HG02943 (cell line): ENCODE results near the gene SLC35E1.

ENCODE experiments used
- ATAC-seq: cut with Tn5 transposase; IDR thresholded peaks from one replicate; pipeline ENCODE4 v1.9.1; 2021; ENCODE audit warnings: mild to moderate bottlenecking, low read depth, moderate library complexity; ENCODE audit not compliant: unreplicated experiment

SLC35E1 gene

DNA sequence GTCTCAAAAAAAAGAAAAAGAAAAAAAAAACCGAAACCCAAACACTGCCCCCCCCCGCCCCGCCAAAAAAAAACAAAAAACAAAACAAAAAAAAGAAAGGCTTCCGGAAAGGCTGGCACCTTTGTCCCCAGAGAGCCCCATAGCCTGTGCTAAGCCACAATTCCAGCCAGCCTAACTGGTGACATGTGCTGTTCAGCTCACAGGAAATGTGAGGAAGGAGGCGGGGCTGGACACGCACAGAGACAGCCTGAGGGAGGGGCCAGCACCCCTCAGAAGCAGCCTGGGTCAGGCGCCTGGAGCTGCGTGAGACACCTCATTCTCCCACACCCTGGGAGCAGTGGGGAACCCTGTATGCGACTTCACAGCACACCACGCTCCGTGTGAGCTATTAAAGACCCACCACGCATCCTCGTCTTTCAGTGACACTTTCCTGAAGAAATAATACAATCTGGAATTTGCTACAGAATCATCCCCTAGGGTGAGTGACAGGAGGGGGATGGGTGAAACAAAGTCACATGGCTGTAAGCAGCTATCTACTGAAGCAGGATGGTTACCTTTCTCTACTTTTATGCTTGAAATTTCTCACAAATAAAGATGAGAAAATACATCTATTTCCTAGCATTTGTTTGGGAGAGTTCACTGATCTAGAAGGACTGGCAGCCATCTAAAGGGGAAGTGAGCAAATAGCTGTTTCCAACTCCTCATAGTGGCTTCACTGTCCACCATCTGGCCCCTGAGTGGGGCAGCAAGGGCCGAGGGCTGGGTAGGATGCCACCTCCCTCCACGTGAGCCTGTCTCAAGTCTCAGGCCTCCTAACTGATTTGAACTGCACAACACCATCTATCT is 12.3 kb upstream of the SLC35E1 start:
- ATAC-seq: peak; percentile 42

DNA sequence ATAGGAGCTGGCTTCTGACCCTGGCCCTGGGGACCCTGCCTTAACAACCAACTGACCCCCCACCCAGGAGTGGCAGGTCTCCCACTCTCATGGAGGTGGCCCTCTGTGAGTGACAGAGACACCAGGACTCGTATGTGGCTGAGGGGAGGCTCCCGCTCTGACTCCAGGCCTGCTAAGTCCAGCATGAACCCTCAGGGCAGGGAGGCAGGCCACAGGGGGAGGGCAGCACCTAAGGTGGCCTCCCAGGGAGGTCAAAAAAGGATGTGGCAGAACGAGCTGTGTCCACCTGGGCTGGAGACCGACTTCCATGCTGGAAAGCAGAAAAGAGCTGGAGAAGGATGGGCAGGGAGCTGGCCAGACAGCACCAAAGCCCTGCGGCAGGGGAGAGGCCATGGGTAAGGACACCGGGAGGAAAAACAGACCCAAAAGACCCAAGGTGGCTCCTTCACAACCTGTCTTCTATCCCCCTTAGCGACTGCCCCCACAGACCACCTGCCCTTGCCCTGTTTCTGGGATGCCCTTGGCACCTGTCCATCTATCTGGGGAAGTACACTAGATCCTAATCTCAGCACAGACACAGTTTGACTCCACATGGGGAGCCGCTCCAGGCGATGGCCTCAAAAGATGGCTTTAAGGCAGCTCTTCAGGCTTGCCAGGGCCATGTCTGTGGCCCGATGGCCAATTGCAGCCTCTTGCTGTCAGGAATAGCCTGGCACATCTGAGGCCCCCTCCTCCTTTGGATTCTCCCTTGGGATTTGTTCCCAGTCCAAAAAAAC is 10.5 kb upstream of the SLC35E1 start:
- no peak for ATAC-seq

DNA sequence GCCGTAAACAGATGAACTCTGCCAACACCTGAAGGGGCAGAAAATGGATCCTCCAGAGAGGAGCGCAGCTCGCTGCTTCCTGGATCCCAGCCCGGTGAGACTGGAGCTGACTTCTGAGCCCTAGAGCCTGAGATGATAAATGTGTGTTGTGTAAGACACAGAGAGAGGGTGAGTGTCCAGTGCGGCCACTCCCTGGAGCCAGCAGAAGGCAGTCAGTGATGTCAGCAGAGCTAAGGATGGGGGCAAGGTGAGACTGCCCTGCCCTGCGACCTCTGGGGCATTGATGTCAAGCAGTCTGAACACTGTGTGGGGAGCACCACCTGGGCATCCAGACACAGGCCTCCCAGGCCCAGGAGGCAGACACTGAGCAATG is 9.7 kb upstream of the SLC35E1 start:
- ATAC-seq: no peak

DNA sequence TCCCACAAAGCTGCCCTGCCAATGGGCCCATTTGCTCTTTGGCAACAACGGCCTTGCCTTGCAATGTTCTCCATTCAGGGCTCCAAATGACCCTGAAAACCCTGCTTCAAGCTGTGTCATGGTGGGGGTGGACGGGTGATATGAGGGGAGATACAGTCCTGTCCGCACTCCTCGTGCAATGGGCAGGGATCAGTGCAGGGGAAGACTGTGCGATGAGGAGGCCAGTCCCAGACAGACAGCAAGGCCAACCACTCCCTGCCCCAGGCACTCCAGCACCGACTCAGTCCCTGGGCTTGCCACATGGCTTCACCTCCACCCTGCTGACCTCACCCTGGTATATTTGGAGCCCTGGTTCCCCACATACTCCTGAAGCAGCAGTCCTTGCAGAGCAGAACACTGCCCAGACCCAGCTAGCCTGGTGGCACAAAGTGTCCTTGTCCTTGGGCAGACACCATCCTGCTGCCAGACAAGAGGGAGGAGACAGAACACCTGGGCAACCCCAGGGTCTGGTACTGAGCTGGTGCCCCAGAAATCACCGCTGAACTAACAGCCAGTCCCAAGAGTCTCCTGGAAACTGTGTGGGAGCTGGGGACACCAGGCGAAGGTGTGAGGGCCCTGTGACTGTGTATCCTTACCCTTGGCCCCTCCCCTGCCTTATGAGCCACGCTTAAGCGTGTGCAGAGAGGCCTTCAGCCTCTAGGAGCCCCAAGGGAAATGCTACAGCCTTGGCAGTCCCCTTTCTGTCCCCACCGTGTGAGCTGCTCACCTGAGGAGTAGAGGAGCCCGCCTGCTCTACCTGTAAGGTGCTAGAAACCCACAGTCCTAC is 9.1 kb upstream of the SLC35E1 start:
- no peak for ATAC-seq

DNA sequence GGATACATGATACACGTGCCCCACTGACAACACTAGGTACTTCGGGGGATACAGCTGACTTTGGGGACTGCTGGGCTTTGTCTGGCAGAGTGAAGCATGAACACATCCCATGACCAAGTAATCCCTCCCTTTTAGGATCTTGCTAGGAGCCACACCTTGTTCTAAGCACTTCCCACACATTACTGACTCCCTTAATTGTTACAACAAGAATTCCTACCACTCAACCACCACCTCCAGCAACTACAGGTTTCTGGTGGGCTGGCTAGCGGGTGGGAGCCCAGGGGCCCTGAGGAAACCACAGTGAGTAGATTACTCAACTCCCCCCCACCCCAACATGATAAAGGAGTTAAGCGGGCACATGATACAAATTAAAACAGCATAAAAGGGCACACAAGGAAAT is 7.2 kb upstream of the SLC35E1 start:
- ATAC-seq: no peak

DNA sequence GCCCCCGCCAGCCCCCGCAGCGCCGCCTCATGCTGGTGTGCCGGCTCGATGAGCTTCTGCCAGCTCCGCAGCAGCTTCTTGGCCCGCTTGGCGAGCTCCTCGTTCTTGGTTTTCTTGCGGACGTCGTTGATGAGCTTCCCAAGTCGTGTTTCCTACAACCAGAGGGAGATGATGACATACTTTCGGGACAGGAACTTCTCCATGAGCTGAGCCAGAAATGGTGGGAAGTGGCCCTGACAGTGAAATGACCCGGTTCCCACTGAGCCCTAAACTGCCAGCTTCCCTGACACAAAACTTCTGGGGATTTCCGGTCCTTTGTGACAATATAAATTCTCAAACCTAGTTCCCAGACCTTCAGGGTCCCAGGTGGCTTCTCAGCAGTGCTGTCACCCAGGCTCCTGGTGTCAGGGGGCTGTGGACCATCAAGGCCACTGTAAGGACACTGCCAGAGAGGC is 5.3 kb upstream of the SLC35E1 start:
- no peak for ATAC-seq

DNA sequence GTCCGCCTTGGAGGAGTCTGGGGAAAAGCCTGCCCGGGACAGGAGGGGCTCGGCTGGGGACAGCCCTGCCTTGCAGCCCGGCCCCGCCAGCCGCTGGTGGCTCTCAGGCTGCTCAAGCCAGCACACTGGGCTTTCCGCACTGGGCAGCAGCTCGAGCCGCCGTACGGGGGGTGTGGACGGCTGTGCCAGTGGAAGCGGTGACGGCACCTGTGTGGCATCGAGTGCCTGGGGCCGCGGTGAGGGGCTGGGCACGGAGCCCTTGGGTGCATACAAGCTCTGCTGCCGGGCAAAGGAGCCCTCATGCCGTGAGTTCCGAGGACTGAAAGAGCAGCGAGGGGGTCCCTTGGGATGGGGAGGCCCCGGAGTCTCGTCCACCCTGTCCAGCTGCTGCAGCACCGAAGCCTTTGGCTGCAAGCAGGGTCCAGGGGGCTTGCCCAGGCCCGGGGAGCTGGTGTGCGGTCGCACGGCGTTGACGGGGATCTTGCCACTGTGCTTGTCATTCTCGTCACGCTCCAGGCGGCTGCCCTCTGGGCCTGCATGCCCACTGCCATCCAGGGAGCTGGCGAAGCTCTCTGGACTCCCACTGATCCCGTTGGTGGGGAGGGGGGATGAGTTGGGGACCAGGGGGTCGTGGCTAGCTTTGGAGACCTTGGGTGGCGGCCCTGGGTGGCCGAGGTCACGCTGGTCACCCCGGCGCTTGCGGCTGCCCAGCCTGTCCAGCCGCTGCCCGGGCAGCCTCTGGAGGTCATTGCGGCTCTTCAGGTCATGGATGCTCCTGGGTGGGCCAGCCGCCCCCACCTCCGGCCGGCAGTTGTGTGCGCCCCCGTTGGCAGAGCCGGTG is 4.7 kb upstream of the SLC35E1 start:
- ATAC-seq: no peak

DNA sequence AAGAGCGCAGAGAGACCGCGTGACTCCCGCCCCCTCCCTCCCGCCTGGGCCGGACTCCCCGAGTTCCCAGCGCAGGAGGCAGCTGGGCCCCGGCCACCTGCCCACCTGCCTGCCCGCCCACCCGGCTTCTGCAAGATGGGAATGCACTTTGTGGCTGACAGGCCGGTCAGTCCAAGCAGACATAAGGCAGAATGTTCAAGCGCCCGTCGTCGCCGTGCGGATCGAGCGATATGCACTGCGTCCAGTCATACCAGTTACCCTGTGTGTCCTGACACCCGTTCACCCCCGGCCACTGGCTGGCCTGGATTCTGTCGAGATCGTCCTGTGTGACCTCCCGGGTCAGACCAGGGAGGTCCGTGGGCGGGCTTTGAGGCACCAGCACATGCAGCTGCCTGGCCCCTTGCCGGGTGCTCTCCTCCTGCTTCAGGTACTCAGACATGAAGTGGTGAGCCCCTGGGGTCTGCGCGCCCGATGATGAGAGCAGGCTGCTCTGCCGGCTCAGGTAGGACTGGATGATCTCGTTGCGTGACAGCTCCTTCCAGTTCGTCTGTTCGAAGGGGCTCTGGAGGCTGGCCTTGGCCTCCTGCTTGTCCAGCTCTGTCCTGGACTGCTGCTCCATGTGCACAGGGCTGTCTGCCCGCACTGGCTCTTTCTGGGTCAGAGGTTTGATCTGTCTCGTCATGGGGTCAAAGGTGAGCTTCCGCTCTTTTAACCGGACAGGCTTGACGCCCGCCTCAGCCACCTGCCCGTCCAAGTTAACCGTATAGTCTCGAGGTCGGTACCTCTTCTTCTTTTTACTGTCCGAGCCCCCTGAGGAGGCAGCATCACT is 3.9 kb upstream of the SLC35E1 start:
- ATAC-seq: no peak

DNA sequence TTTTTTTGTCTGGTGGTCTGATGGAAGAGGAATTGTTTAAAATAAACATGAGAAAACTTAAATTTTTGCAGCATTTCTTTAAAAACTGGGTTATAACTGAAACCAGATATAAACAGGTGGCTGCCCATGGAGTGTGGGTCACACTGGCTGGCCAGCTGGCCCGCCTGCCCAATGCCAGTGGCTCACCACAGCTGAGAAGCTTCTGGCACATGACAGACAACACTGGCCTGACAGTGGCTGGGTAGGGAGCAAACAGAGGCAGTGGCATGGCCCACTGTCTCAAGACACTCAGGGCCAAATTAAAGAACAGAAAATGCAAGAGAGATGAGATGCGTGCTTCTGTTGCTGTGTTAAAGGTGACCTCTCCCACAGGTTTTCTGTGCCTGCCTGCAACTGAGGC is 3.1 kb upstream of the SLC35E1 start:
- no peak for ATAC-seq

DNA sequence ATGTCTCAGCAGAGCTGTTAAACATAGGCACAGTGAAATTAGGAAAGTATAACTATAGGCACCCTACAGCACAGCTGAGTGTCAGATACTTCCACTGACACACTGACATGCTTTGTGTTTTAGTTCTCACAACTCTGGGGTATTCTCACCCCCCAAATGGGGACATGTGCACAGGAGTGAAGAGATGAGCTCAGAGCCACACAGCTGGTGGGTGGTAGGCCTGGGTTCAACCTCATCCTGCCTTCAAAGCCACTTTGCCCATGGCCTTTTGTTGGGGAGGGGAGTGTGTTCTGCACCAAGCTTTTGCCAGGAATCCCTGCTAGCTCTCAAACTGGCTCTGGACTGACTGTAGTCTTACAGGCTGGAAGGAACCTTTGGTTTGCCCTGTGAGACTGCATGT is 1.7 kb upstream of the SLC35E1 start:
- no peak for ATAC-seq

DNA sequence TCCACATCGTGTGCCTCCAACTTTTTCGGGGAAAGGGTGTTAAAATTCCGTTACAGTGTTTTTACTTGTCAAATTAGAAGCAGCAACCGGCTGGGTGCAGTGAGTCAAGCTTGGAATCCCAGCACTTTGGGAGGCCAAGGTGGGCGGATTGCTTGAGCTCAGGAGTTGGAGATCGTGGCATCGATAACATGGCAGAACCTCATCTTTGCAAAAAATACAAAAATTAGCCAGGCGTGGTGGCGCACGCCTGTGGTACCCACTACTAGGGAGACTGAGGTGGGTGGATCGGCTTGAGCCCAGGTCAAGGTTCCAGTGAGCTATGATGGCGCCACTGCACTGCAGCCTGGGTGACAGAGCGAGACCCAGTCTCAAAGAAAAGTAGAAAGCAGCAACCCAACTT is 1.1 kb upstream of the SLC35E1 start:
- ATAC-seq: no peak

DNA sequence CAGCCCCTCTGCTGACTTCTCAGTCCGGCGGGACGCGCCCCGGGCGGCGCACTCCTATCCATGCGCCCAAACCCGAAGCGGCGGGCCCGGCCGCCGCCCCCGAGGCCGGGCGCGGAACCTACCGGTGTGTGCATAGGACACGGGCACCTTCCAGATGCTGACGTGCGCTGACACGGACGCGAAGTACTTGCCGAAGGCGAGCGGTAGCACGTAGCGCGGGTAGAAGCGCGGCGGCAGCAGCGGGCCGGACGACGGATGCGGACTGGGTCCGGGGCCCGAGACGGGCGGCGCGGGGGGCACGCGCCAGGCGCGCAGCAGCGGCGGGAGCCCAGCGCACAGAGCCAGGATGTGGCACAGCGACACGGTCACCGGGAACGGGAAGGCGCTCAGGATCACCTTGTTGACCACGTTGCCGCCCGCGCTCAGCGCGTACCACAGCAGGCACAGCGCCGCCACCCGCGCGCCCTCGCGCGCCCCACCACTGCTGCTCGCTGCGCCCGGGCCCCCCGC is 338 bp downstream of the SLC35E1 start:
- ATAC-seq: peak; percentile 29

DNA sequence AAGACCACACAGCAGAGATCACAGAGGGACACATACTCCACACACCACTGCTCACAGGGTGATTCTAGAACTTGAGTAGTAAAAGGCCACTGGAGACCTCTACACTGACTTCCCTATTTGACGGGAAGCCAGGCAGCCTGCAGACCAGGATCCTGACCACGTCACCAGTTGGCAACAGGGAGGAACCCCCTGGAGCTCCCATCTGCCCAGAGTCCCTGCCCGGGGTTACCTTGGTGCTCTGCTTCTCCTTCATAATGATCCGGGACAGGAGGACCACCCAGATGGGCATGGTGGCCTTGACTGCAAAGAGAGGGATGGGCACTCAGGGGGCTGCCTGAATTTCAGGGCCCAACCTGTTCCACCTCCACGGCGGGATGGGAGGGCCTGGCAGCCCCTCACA is 932 bp downstream of the SLC35E1 start:
- ATAC-seq: no peak

DNA sequence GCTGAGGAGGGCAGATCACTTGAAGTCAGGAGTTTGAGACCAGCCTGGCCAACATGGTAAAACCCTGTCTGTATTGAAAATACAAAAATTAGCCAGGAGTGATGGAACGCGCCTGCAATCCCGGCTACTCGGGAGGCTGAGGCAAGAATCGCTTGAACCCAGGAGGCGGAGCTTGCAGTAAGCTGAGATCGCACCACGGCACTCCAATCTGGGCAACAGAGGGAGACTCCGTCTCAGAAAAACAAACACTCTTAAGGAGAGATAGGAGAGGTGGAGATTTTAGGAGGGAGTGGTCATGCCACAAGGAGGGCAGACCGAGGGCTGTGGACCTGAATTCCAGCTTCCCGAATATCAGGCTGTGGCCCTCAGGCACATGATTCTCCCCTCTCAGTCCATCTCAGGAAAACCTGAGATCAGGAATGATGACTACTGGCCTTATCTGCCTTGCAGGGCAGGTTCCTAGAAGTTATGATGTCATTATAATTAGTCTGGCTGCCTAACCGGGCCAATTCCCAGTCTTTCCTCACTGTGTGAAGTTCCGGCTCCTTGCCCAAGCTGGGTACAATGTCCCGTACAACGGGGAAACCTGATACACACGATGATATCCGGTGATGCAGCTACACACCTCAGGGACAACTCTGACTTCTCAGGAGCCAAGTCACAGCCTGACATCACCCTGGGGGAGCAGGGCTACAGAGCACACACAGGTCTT is 2.5 kb downstream of the SLC35E1 start:
- no peak for ATAC-seq

DNA sequence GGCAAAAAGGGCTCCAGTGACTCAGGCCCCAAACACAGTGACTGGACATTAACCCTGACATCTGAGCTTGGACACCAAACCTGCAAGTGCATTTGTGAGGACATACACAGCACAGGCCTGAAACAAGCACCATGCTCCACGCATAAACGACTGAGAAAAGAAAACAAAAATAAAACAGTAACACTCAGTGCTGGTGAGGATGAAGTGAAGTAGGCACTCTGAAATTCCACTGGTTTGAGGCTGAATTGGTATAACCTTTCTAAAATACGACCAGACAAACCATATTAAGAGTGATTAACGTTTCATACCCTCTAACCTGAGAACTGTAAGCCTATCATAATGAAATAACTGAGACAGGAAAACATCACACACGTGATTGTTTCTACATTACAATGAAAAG is 5.5 kb downstream of the SLC35E1 start:
- no peak for ATAC-seq

DNA sequence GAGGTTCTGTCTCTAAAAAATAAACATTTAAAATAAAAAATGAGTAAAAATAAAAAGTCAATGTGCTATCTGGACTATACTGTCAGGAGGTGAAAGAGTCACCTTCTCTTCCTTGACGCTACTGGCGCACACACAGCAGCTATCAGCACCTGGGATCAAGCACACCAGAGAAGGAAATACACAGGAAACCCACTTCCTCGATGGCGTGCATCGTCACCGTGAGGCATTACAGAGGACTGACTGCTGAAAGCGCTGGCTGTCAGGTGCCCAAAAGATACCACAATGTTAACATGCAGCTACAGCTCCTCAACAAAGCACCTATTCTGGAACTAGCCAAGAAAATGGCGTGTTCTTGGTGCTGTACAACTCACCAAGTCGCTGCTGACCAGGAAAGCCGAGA is 6.1 kb downstream of the SLC35E1 start:
- ATAC-seq: no peak

DNA sequence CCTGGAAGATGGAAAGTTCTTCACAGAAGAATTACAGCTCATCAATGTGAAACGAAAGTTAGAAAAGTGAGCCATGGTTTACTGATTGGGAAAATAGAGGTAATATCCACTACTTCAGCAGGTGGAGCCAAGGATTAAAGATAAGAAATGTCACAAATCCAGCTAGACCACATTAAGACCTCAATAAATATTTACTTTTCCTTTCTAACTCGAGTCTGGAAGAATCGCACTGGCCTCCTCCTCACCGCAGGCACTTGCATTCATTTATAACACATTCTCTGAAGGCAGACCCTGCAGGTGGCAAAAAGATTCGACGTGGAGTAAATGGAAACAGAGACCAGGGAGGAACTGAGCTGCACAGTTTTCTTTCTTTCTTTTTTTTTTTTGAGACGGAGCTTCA is 7.4 kb downstream of the SLC35E1 start:
- ATAC-seq: no peak

DNA sequence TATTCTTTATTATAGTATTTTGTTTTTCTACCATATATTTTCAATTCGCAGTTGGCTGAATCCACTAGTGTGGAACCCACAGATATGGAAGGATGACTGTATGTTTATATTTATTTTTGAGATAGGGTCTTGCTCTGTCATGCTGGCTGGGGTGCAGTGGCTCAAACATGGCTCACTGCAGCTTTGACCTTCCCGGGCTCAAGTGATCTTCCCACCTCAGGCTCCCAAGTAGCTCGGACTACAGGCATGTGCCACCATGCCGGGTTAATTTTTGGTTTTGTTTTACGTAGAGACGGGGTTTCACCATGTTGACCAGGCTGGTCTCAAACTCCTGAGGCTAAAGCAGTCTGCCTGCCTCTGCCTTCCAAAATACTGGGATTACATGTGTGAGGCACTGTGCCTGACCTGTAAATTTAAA is 9.6 kb downstream of the SLC35E1 start:
- no peak for ATAC-seq
